ENCODE data around the gene LRBA.

The LRBA gene

GRCh38 chr4:150581056-150581605 lies 434.0 kb downstream of the LRBA start:
- peak overlapping the region; percentile 54 for H2AFZ ChIP-seq (ENCODE audit: low read depth, low read length)
- peaks cover 43% of the 10 kb centered on the region for H3K4me1 ChIP-seq (ENCODE audit: insufficient read depth, low read length)
- H3K4me3 ChIP-seq (ENCODE audit: low read length): peak overlapping the region; percentile 51
- H3K9me3 ChIP-seq (ENCODE audit: low read length): no peaks in the 10 kb centered on the region
- H3K36me3 ChIP-seq (ENCODE audit: insufficient read depth, low read length): no peaks in the 10 kb centered on the region
- H3K27me3 ChIP-seq (ENCODE audit: insufficient read depth, low read length): peaks cover 28% of the 10 kb centered on the region

GRCh38 chr4:150580306-150580705 lies 434.8 kb downstream of the LRBA start:
- no peaks in the 10 kb centered on the region for H3K9me3 ChIP-seq (ENCODE audit: low read length)
- peak overlapping the region; percentile 57 for H2AFZ ChIP-seq (ENCODE audit: low read depth, low read length)
- no peaks in the 10 kb centered on the region for H3K36me3 ChIP-seq (ENCODE audit: insufficient read depth, low read length)
- H3K27me3 ChIP-seq (ENCODE audit: insufficient read depth, low read length): peaks cover 28% of the 10 kb centered on the region
- peaks cover 43% of the 10 kb centered on the region for H3K4me1 ChIP-seq (ENCODE audit: insufficient read depth, low read length)
- peak overlapping the region; percentile 49 for H3K4me3 ChIP-seq (ENCODE audit: low read length)

GRCh38 chr4:150579551-150580234 lies 435.4 kb downstream of the LRBA start:
- H3K27me3 ChIP-seq (ENCODE audit: insufficient read depth, low read length): peaks cover 28% of the 10 kb centered on the region
- H3K36me3 ChIP-seq (ENCODE audit: insufficient read depth, low read length): no peaks in the 10 kb centered on the region
- peaks cover 43% of the 10 kb centered on the region for H3K4me1 ChIP-seq (ENCODE audit: insufficient read depth, low read length)
- no peaks in the 10 kb centered on the region for H3K9me3 ChIP-seq (ENCODE audit: low read length)
- H2AFZ ChIP-seq (ENCODE audit: low read depth, low read length): peak overlapping the region; percentile 57
- H3K4me3 ChIP-seq (ENCODE audit: low read length): peak overlapping the region; percentile 49

- H3K4me1 ChIP-seq (ENCODE audit: insufficient read depth, low read length): peaks cover 37% of the 10 kb centered on the region
- H3K9me3 ChIP-seq (ENCODE audit: low read length): no peaks in the 10 kb centered on the region
- H2AFZ ChIP-seq (ENCODE audit: low read depth, low read length): peak overlapping the region; percentile 57
- peaks cover 25% of the 10 kb centered on the region for H3K27me3 ChIP-seq (ENCODE audit: insufficient read depth, low read length)
- H3K4me3 ChIP-seq (ENCODE audit: low read length): peak overlapping the region; percentile 49
- no peaks in the 10 kb centered on the region for H3K36me3 ChIP-seq (ENCODE audit: insufficient read depth, low read length)
These were observed 436.2 kb downstream of the LRBA start for GRCh38 chr4:150578745-150579501.

- Histone ChIP-seq H2AFZ (ENCODE audit: low read depth, low read length) (no peak overlapping the region), H3K9me3 (ENCODE audit: low read length) (no peaks in the 10 kb centered on the region), H3K27me3 (ENCODE audit: insufficient read depth, low read length) (peaks cover 14% of the 10 kb centered on the region), H3K36me3 (ENCODE audit: insufficient read depth, low read length) (no peaks in the 10 kb centered on the region), H3K4me1 (ENCODE audit: insufficient read depth, low read length) (peaks cover 31% of the 10 kb centered on the region), H3K4me3 (ENCODE audit: low read length) (no peak overlapping the region)
These were observed 437.3 kb downstream of the LRBA start for GRCh38 chr4:150577796-150578195.

- Histone ChIP-seq H2AFZ (ENCODE audit: low read depth, low read length) (no peak overlapping the region), H3K27me3 (ENCODE audit: insufficient read depth, low read length) (no peaks in the 10 kb centered on the region), H3K4me1 (ENCODE audit: insufficient read depth, low read length) (peaks cover 12% of the 10 kb centered on the region), H3K4me3 (ENCODE audit: low read length) (no peak overlapping the region), H3K36me3 (ENCODE audit: insufficient read depth, low read length) (no peaks in the 10 kb centered on the region), H3K9me3 (ENCODE audit: low read length) (no peaks in the 10 kb centered on the region)
These were observed 440.4 kb downstream of the LRBA start for GRCh38 chr4:150574678-150575077.

- H3K9me3 ChIP-seq (ENCODE audit: low read length): no peaks in the 10 kb centered on the region
- H3K4me3 ChIP-seq (ENCODE audit: low read length): no peak overlapping the region
- no peaks in the 10 kb centered on the region for H3K36me3 ChIP-seq (ENCODE audit: insufficient read depth, low read length)
- no peaks in the 10 kb centered on the region for H3K27me3 ChIP-seq (ENCODE audit: insufficient read depth, low read length)
- H3K4me1 ChIP-seq (ENCODE audit: insufficient read depth, low read length): peaks cover 7% of the 10 kb centered on the region
- no peak overlapping the region for H2AFZ ChIP-seq (ENCODE audit: low read depth, low read length)
These were observed 441.6 kb downstream of the LRBA start for GRCh38 chr4:150573534-150573933.

GRCh38 chr4:150572704-150573504 lies 442.2 kb downstream of the LRBA start:
- Histone ChIP-seq H2AFZ (ENCODE audit: low read depth, low read length) (no peak overlapping the region), H3K27me3 (ENCODE audit: insufficient read depth, low read length) (no peaks in the 10 kb centered on the region), H3K4me3 (ENCODE audit: low read length) (no peak overlapping the region), H3K4me1 (ENCODE audit: insufficient read depth, low read length) (peaks cover 6% of the 10 kb centered on the region), H3K36me3 (ENCODE audit: insufficient read depth, low read length) (no peaks in the 10 kb centered on the region), H3K9me3 (ENCODE audit: low read length) (no peaks in the 10 kb centered on the region)

GRCh38 chr4:150570862-150571261 lies 444.2 kb downstream of the LRBA start:
- Histone ChIP-seq H2AFZ (ENCODE audit: low read depth, low read length) (no peak overlapping the region), H3K27me3 (ENCODE audit: insufficient read depth, low read length) (no peaks in the 10 kb centered on the region), H3K4me3 (ENCODE audit: low read length) (no peak overlapping the region), H3K9me3 (ENCODE audit: low read length) (no peaks in the 10 kb centered on the region), H3K36me3 (ENCODE audit: insufficient read depth, low read length) (no peaks in the 10 kb centered on the region), H3K4me1 (ENCODE audit: insufficient read depth, low read length) (peaks cover 4% of the 10 kb centered on the region)

GRCh38 chr4:150569998-150570535 lies 445.0 kb downstream of the LRBA start:
- Histone ChIP-seq H3K27me3 (ENCODE audit: insufficient read depth, low read length) (no peaks in the 10 kb centered on the region), H3K4me1 (ENCODE audit: insufficient read depth, low read length) (peaks cover 4% of the 10 kb centered on the region), H3K9me3 (ENCODE audit: low read length) (no peaks in the 10 kb centered on the region), H2AFZ (ENCODE audit: low read depth, low read length) (no peak overlapping the region), H3K36me3 (ENCODE audit: insufficient read depth, low read length) (no peaks in the 10 kb centered on the region), H3K4me3 (ENCODE audit: low read length) (no peak overlapping the region)

GRCh38 chr4:150569384-150569987 lies 445.6 kb downstream of the LRBA start:
- no peaks in the 10 kb centered on the region for H3K9me3 ChIP-seq (ENCODE audit: low read length)
- H3K36me3 ChIP-seq (ENCODE audit: insufficient read depth, low read length): no peaks in the 10 kb centered on the region
- no peak overlapping the region for H2AFZ ChIP-seq (ENCODE audit: low read depth, low read length)
- H3K27me3 ChIP-seq (ENCODE audit: insufficient read depth, low read length): no peaks in the 10 kb centered on the region
- peaks cover 4% of the 10 kb centered on the region for H3K4me1 ChIP-seq (ENCODE audit: insufficient read depth, low read length)
- H3K4me3 ChIP-seq (ENCODE audit: low read length): no peak overlapping the region

- Histone ChIP-seq H2AFZ (ENCODE audit: low read depth, low read length) (no peak overlapping the region), H3K4me1 (ENCODE audit: insufficient read depth, low read length) (peaks cover 4% of the 10 kb centered on the region), H3K27me3 (ENCODE audit: insufficient read depth, low read length) (no peaks in the 10 kb centered on the region), H3K9me3 (ENCODE audit: low read length) (no peaks in the 10 kb centered on the region), H3K4me3 (ENCODE audit: low read length) (no peak overlapping the region), H3K36me3 (ENCODE audit: insufficient read depth, low read length) (no peaks in the 10 kb centered on the region)
These were observed 448.0 kb downstream of the LRBA start for GRCh38 chr4:150567070-150567469.
